HCT116 (cell line): ENCODE results near the gene C9orf50. TPM values are rescaled to one million over a fixed set of nuclear protein-coding genes. Genes with fewer than 3 reads are reported as not detected.

ENCODE experiments used
- ATAC-seq: fragments of 200-7000 bp; cut with Tn5 transposase; 2 replicates; pipeline ENCODE4 v1.9.1; 2020; ENCODE audit warnings: mild to moderate bottlenecking, moderate library complexity
- BruUV-seq: library from RNA; stranded (reverse); fragments of 400-500 nt; replicated peaks from 2 replicates; lab custom pipeline; 2021; lab: Mats Ljungman, UMichigan
- CTCF ChIA-PET: fragments of 300-600 bp; sonication (Branson Sonifier 250); formaldehyde crosslinking; loops from one replicate; lab custom pipeline; 2021; ENCODE audit warnings: antibody characterized with exemption; lab: Charles Lee
- POLR2A ChIA-PET: fragments of 300-600, 350-600 bp; sonication (Branson Sonifier 250); formaldehyde crosslinking; loops from one replicate; lab custom pipeline; 2021; ENCODE audit warnings: antibody characterized with exemption; lab: Charles Lee
- RAD21 ChIA-PET, 2 experiments: fragments of 300-600 bp; sonication (Branson Sonifier 250); formaldehyde crosslinking; loops; one replicate each; lab custom pipeline; 2023; ENCODE audit warnings: low total read pairs in 2 of 2; ENCODE audit not compliant: uncharacterized antibody in 2 of 2, unreplicated experiment in 2 of 2, low non-redundant PET in 1 of 2; lab: Charles Lee
- DNase-seq: peaks from one replicate; pipeline ENCODE4 v3.0.0-alpha.2; 2010; ENCODE audit warnings: low read depth, low spot score
- H2AFZ ChIP-seq: fragments of 200-600 bp; shearing (Covaris generic), sonication (generic); 2 replicates; pipeline ENCODE4 v1.6.1; 2017; ENCODE audit warnings: low read depth, mixed run types, mixed read lengths, antibody characterized with exemption, low read length; ENCODE audit not compliant: poor library complexity, severe bottlenecking
- H3K27ac ChIP-seq: 2 replicates; pipeline ENCODE4 v1.5.1; 2012; ENCODE audit warnings: low read depth, low read length
- H3K27me3 ChIP-seq: fragments of 200-600 bp; sonication (generic); 2 replicates; pipeline ENCODE4 v1.6.1; 2016; ENCODE audit warnings: mixed run types, low read length, mixed read lengths; ENCODE audit not compliant: insufficient read depth
- H3K36me3 ChIP-seq, 2 experiments: fragments of 200-500 bp in 1 of 2; fragments of 200-600 bp in 1 of 2; sonication (Bioruptor generic) in 1 of 2; sonication (generic) in 1 of 2; 2 replicates each; pipeline versions ENCODE4 v1.5.1 to v1.6.1; 2014 to 2016; ENCODE audit warnings: low read length in 2 of 2, inconsistent platforms in 1 of 2, mixed read lengths in 1 of 2, mixed run types in 1 of 2; ENCODE audit not compliant: insufficient read depth in 2 of 2, control insufficient read depth in 1 of 2
- H3K4me1 ChIP-seq, 2 experiments: fragments of 200-600 bp in 1 of 2; sonication (generic) in 1 of 2; 2 replicates each; pipeline versions ENCODE4 v1.5.1 to v1.6.1; 2012 to 2017; ENCODE audit warnings: low read length in 2 of 2, inconsistent platforms in 1 of 2, mild to moderate bottlenecking in 1 of 2, mixed read lengths in 1 of 2, mixed run types in 1 of 2, moderate library complexity in 1 of 2; ENCODE audit not compliant: insufficient read depth in 2 of 2, control insufficient read depth in 1 of 2
- H3K4me2 ChIP-seq: fragments of 200-600 bp; sonication (generic); 2 replicates; pipeline ENCODE4 v1.6.1; 2017; ENCODE audit warnings: mixed run types, low read length, mixed read lengths
- H3K4me3 ChIP-seq, 2 experiments: fragments of 200-600 bp in 1 of 2; sonication (generic) in 1 of 2; replicated peaks in 1 of 2; 2 replicates each; pipeline ENCODE4 v1.5.1; 2011 to 2016; ENCODE audit warnings: low read length in 2 of 2, control low read depth in 1 of 2, low read depth in 1 of 2, mild to moderate bottlenecking in 1 of 2, mixed read lengths in 1 of 2, mixed run types in 1 of 2
- H3K79me2 ChIP-seq: fragments of 200-600 bp; sonication (generic); 2 replicates; pipeline ENCODE4 v1.6.1; 2017; ENCODE audit warnings: mild to moderate bottlenecking, mixed run types, low read length, moderate library complexity, mixed read lengths; ENCODE audit not compliant: insufficient read depth
- H3K9ac ChIP-seq: fragments of 200-600 bp; sonication (generic); 2 replicates; pipeline ENCODE4 v1.6.1; 2016; ENCODE audit warnings: low read length, mixed read lengths
- H3K9me2 ChIP-seq: fragments of 200-600 bp; sonication (generic), shearing (Covaris generic); 2 replicates; pipeline ENCODE4 v1.6.1; 2017; ENCODE audit warnings: mixed run types, mild to moderate bottlenecking, moderate library complexity; ENCODE audit not compliant: insufficient read depth
- H3K9me3 ChIP-seq, 2 experiments: fragments of 200-500 bp in 1 of 2; fragments of 200-600 bp in 1 of 2; sonication (Bioruptor generic) in 1 of 2; sonication (generic) in 1 of 2; 2 replicates each; pipeline ENCODE4 v1.6.1; 2014 to 2017; ENCODE audit warnings: low read length in 2 of 2, mixed read lengths in 2 of 2, inconsistent platforms in 1 of 2, low read depth in 1 of 2, mild to moderate bottlenecking in 1 of 2, mixed run types in 1 of 2, moderate library complexity in 1 of 2; ENCODE audit not compliant: control insufficient read depth in 1 of 2, insufficient read depth in 1 of 2
- H4K20me1 ChIP-seq: fragments of 200-600 bp; sonication (generic), shearing (Covaris generic); 2 replicates; pipeline ENCODE4 v1.6.1; 2017; ENCODE audit warnings: mixed run types, mild to moderate bottlenecking, moderate library complexity; ENCODE audit not compliant: insufficient read depth
- ATF3 ChIP-seq: IDR thresholded peaks from 2 replicates; pipeline ENCODE4 v1.6.1; 2012
- CBX3 ChIP-seq: IDR thresholded peaks from 2 replicates; pipeline ENCODE4 v1.6.1; 2012; ENCODE audit warnings: low read depth
- EGR1 ChIP-seq: IDR thresholded peaks from 2 replicates; pipeline ENCODE4 v1.6.1; 2012; ENCODE audit warnings: low read depth
- ELF1 ChIP-seq: IDR thresholded peaks from 2 replicates; pipeline ENCODE4 v1.6.1; 2012; ENCODE audit warnings: low read depth, borderline replicate concordance
- EZH2 ChIP-seq: fragments of 200-600 bp; sonication (generic); IDR thresholded peaks from 2 replicates; pipeline ENCODE4 v1.6.1; 2017; ENCODE audit warnings: antibody characterized with exemption, mixed run types
- FOSL1 ChIP-seq: IDR thresholded peaks from 2 replicates; pipeline ENCODE4 v1.6.1; 2012; ENCODE audit warnings: low read depth
- MAX ChIP-seq: IDR thresholded peaks from 2 replicates; pipeline ENCODE4 v1.6.1; 2012
- POLR2A ChIP-seq: IDR thresholded peaks from 2 replicates; pipeline ENCODE4 v1.7.0; 2011; ENCODE audit warnings: borderline replicate concordance; ENCODE audit not compliant: insufficient read depth, insufficient read length; ENCODE audit errors: extremely low read depth
- POLR2AphosphoS5 ChIP-seq: IDR thresholded peaks from 2 replicates; pipeline ENCODE4 v1.6.1; 2011; ENCODE audit warnings: mild to moderate bottlenecking, low read depth, low read length, moderate library complexity
- REST ChIP-seq: IDR thresholded peaks from 2 replicates; pipeline ENCODE4 v1.6.1; 2012; ENCODE audit warnings: low read depth
- SIN3A ChIP-seq: IDR thresholded peaks from 2 replicates; pipeline ENCODE4 v1.6.1; 2012; ENCODE audit warnings: low read depth
- SP1 ChIP-seq: IDR thresholded peaks from 2 replicates; pipeline ENCODE4 v1.6.1; 2012; ENCODE audit warnings: low read depth
- SRF ChIP-seq: IDR thresholded peaks from 2 replicates; pipeline ENCODE4 v1.6.1; 2012; ENCODE audit warnings: low read depth
- TCF7L2 ChIP-seq: IDR thresholded peaks from 2 replicates; pipeline ENCODE4 v1.7.0; 2011; ENCODE audit warnings: borderline replicate concordance, inconsistent platforms; ENCODE audit not compliant: insufficient read depth, insufficient read length; ENCODE audit errors: extremely low read depth
- YY1 ChIP-seq: IDR thresholded peaks from 2 replicates; pipeline ENCODE4 v1.6.1; 2011; ENCODE audit warnings: low read length, low read depth, moderate library complexity, mild to moderate bottlenecking; ENCODE audit not compliant: insufficient replicate concordance; ENCODE audit errors: extremely low read depth
- ZBTB33 ChIP-seq: IDR thresholded peaks from 2 replicates; pipeline ENCODE4 v1.6.1; 2011; ENCODE audit warnings: mild to moderate bottlenecking, low read length, moderate library complexity; ENCODE audit not compliant: insufficient replicate concordance; ENCODE audit errors: extremely low read depth
- ZFX ChIP-seq: fragments of 450-650 bp; IDR thresholded peaks from 2 replicates; pipeline ENCODE4 v1.6.1; 2017
- ZNF274 ChIP-seq: fragments of 200-500 bp; sonication (Bioruptor generic); IDR thresholded peaks from 2 replicates; pipeline ENCODE4 v1.6.1; 2014; ENCODE audit warnings: mild to moderate bottlenecking, low read depth, low read length, inconsistent platforms
- intact Hi-C: fragments of 100-400 bp; cut with micrococcal nuclease; formaldehyde crosslinking; loops from 2 replicates; pipeline ENCODE4 v1.10.0; 2022
- total RNA-seq: library from RNA; stranded (reverse); gene quantifications from one replicate; pipeline ENCODE4 v1.2.1, GENCODE V29; 2021; ENCODE audit not compliant: unreplicated experiment

C9orf50 gene
- total RNA-seq, 1 experiment from 2014 or later = not detected

DNA sequence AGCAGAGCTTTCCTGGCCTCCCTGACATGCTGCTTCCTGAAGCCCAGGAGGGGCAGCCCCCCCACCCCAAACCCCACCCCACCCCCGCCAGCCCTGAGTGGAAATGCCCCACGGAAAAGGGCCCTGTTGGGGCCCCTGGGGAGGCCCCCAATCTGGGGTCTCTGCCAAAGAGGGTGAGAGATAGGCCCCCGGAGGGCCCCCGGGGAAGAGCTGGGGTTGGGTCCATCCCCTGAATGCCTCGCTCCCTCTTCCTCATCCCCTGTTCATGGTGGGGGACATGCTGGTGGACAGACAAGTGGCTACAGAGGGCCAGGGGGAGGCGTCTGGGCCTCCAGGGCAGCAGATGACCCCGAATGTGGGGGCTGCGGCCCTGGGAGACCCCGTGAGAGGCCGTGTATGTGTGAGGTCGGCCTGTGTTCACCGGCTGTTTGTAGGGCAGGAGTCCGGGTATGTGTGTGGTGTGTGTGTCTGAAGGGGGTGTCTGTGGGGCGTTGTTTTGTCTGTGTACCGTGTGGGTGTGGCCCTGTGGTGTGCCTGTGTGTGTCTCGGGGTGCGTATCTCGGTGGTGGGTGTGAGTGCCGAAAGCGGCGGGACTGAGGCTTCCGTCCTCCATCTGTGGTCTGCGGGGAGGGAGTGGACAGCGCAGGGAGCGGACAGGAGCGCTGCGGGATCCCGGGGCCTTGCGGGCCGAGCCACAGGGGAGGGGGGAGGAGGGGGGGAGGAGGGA lies 11.3 kb downstream of the C9orf50 start:
- H3K4me2 ChIP-seq = peak overlapping the region; percentile 92
- no peaks in the 10 kb centered on the region for H3K27me3 ChIP-seq
- no peaks in the 10 kb centered on the region for H3K36me3 ChIP-seq
- H3K9me3 ChIP-seq = no peaks in the 10 kb centered on the region
- DNase-seq = no peak
- TF ChIP-seq ZBTB33 (no peak), YY1 (no peak), POLR2A (peak; percentile 53), SP1 (no peak), CBX3 (no peak), ZNF274 (no peak), ELF1 (no peak), ZFX (0 out of 2 replicates have a peak, but pooled peaks have one; percentile 17), POLR2AphosphoS5 (peak; percentile 50), EZH2 (no peak), EGR1 (no peak), SIN3A (no peak), MAX (no peak), REST (no peak), SRF (no peak), FOSL1 (no peak), ATF3 (no peak), TCF7L2 (peak; percentile 11)
- TF ChIP-seq, all 23 proteins: peak for 4
- Histone ChIP-seq H3K79me2 (no peaks in the 10 kb centered on the region; the same call in 1 of the 2 replicates), H4K20me1 (no peaks in the 10 kb centered on the region), H3K4me3 (peak overlapping the region; percentile 45 to 48), H3K4me1 (peaks cover 67 to 92% of the 10 kb centered on the region in 2 experiments), H2AFZ (no peak overlapping the region), H3K9me2 (no peaks in the 10 kb centered on the region), H3K27ac (peak overlapping the region; percentile 96), H3K9ac (peak overlapping the region; percentile 83)
- peak; percentile 7 for ATAC-seq
- CTCF ChIA-PET = interaction anchor here (0.6 to 2.7 kb wide), 7 partner anchors 8 to 478 kb away, joined by 3 to 18 read pairs (median 5); no protein-coding TSS in a partner anchor
- POLR2A ChIA-PET = interaction anchor here (0.7 to 4.8 kb wide), 15 partner anchors 12 to 470 kb away, joined by 3 to 34 read pairs (median 7); partner anchors contain the start of gene IER5L
- BruUV-seq = no TSS peak
- RAD21 ChIA-PET = interaction anchor here (0.8 to 1.6 kb wide), 4 partner anchors 22 to 113 kb away, joined by 3 to 5 read pairs (median 3); no protein-coding TSS in a partner anchor
- intact Hi-C loops = loop anchor here (1.0 to 5.0 kb wide), 3 partner anchors 121 to 435 kb away; no protein-coding TSS in a partner anchor
